GM18502 (cell line): ENCODE results near the gene TAAR5.
"Not testable (repeated sequence)": the region's sequence is repeated elsewhere in the genome, so short reads cannot be mapped to it uniquely, and the experiment has no call there.

Experiments used
- ATAC-seq: cut with Tn5 transposase; IDR thresholded peaks from one replicate; pipeline ENCODE4 v1.9.1; 2021; ENCODE audit warnings: mild to moderate bottlenecking; ENCODE audit not compliant: unreplicated experiment, poor library complexity

TAAR5 gene

DNA sequence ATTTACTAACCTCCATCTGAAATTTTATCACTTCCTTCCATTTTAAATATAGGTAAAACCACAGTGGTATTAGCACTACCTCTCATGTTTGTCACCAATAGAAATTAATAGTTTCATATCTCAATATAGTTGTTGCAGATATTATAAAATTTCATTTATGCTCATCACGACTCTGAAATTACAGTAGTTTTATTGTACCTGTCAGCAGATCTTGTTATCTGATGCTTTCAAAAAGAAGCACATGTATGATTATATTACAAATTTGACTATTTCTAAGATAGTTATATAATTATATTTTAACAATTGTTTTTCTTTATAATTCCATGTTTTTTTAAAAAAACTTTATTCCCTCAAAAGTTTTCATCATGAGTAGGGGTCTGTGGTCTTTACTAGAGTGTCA, 4.8 kb downstream of the TAAR5 start:
- no peak for ATAC-seq

DNA sequence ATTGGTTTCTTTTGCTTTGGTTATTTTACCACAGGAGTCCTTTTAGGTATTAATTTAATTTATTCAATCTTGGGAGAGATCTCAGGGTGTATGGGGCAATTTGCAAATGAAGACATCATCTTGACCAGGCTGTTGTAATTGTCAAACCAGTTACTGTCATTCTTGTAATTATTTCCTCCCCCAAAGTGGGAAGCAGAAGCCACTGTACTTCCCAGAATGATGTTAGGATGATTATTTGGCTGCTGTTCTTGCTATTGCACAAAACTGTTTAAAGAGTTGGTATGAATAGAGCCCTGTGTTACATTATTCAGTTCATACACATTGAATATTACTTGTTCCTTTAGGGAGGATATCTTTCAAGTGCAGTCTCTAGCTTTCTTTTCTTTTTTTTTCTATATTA, 17.8 kb downstream of the TAAR5 start:
- no peak for ATAC-seq

GRCh38 chr6:132570221-132570777, 19.2 kb downstream of the TAAR5 start, which contains the start of gene TAAR6:
TSS of gene TAAR6 (plus strand) at chr6:132570322. CDS start at chr6:132570322, 0 bp downstream.
- ATAC-seq: no peak

GRCh38 chr6:132569170-132569569, 20.4 kb downstream of the TAAR5 start:
- no peak for ATAC-seq

- no peak for ATAC-seq
These were observed 20.9 kb downstream of the TAAR5 start for GRCh38 chr6:132568611-132569010.

DNA sequence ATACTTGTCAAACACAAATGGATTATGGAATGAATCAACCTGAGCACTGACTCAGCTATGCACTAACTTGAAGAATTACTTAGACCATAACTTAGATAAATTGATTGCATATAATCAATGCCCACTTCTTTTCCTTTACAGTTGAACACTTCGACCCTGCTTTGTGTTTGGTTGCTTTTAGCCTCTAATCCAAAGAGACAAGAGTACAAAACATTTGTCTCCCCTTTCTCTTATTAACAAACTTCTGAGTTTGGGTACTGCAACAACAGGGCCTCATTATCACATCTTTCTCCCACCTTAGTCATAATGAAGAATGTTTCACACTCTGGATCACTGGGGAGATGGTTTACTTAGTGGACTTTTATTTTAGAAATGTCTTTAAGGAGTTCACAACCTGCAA, 22.0 kb downstream of the TAAR5 start:
- ATAC-seq: no peak

DNA sequence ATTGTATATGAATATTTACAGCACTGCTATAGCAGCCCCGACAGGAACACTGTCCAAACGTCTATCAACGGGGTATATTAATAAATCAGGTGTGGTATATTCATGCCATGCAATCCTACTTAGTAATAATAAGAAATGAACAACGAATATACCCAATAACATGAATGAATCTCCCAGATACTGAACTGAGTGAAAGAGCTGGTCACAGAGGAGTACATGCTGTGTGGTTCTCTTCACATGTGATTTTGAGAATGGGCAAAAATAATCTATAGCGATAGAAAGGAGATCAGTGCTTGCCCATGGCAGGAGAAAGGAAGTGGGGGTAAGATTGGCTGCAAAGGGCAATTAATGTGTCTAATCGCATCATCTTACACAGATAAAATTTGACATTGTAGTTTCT, 23.1 kb downstream of the TAAR5 start:
- no peak for ATAC-seq

- ATAC-seq: not testable (repeated sequence)
These were observed 29.5 kb downstream of the TAAR5 start for GRCh38 chr6:132560087-132560486.

DNA sequence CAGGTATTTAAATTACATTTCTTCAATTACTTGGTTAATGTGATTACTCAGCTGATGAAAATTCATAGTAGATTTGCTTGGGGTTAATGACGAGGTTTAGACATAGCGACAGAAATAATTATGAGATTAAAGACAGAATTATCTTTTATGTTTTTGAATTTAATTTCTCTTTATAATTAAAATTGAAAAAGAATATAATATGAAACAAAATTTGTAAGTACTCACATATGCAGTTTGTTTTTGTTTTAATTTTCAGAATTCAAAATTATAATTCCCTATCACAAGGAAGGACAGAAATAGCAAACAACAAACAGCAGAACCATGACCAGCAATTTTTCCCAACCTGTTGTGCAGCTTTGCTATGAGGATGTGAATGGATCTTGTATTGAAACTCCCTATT, 37.2 kb downstream of the TAAR5 start, which contains the start of gene TAAR8:
TAAR8 (plus strand) TSS at position 301 of the 400 bp plus-strand sequence; CDS start at position 322, 21 bp downstream.
- no peak for ATAC-seq

GRCh38 chr6:132551214-132551613, 38.3 kb downstream of the TAAR5 start:
- no peak for ATAC-seq

DNA sequence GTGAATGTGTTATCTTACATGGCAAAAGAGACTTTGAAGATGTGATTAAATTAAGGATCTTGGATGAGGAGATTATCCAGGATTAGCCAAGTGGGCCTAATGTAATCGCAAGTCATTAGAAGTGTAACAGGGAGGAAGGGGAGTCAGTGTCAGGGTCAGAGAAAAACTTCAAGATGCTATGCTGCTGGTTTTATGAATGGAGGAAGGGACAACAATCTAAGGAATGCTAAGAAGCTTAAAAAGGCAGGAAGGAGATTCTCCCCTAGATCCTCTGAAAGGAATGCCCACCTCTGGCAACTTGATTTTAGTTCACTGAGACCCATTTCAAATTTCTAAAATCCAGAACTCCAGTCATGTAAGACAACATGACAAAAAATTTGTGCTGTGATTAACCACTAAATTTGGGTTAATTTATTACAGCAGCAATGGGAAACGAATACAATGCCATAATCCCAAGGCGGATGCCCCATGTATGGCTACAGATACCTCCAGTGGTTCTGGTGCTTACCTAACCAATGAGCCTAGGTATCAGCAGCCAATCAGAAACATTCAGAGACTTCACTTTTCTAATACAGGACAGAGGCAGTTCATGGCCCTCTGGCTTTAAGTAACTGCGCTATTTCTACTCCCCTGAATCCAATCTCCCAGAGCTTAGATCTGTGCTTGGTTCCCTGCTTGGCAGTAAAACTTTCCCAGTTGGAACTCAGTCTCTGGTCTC, 40.6 kb downstream of the TAAR5 start:
- no peak for ATAC-seq

- no peak for ATAC-seq
These were observed 44.7 kb downstream of the TAAR5 start for GRCh38 chr6:132544826-132545225.
